Osteocyte (in vitro differentiated cells): ENCODE measurements around the gene GRK2. TPM values are rescaled to one million over a fixed set of nuclear protein-coding genes. Genes with fewer than 3 reads are reported as not detected.

Source experiments
- DNase-seq: peaks from one replicate; pipeline ENCODE4 v3.0.0; 2021; ENCODE audit warnings: mixed read lengths; ENCODE audit not compliant: unreplicated experiment; ENCODE audit errors: extremely low spot score
- H3K27ac Mint-ChIP-seq: one replicate; pipeline ENCODE4 v1.8.0; 2021; ENCODE audit warnings: mild to moderate bottlenecking, mixed read lengths; ENCODE audit not compliant: unreplicated experiment
- H3K27me3 Mint-ChIP-seq: one replicate; pipeline ENCODE4 v1.8.0; 2021; ENCODE audit warnings: mixed read lengths; ENCODE audit not compliant: unreplicated experiment
- H3K36me3 Mint-ChIP-seq: one replicate; pipeline ENCODE4 v1.8.0; 2021; ENCODE audit warnings: mixed read lengths; ENCODE audit not compliant: unreplicated experiment
- H3K4me1 Mint-ChIP-seq: one replicate; pipeline ENCODE4 v1.8.0; 2021; ENCODE audit warnings: mixed read lengths; ENCODE audit not compliant: unreplicated experiment
- H3K4me3 Mint-ChIP-seq: one replicate; pipeline ENCODE4 v1.8.0; 2021; ENCODE audit warnings: mild to moderate bottlenecking, moderate library complexity, mixed read lengths; ENCODE audit not compliant: unreplicated experiment
- H3K9me3 Mint-ChIP-seq: one replicate; pipeline ENCODE4 v1.8.0; 2021; ENCODE audit warnings: mixed read lengths; ENCODE audit not compliant: unreplicated experiment
- total RNA-seq: library from RNA; stranded (reverse); gene quantifications from 2 replicates; pipeline ENCODE4 v1.2.1, GENCODE V29; 2021
- TF ChIP-seq, protein P1 (sequence below): fragments of 200-600 bp; sonication (generic); IDR thresholded peaks from 2 replicates; pipeline ENCODE4 v1.5.0; 2021; ENCODE audit warnings: antibody characterized with exemption, mild to moderate bottlenecking, moderate library complexity

The GRK2 gene
- total RNA-seq, 1 donor from 2014 or later: 45.0 TPM

DNA sequence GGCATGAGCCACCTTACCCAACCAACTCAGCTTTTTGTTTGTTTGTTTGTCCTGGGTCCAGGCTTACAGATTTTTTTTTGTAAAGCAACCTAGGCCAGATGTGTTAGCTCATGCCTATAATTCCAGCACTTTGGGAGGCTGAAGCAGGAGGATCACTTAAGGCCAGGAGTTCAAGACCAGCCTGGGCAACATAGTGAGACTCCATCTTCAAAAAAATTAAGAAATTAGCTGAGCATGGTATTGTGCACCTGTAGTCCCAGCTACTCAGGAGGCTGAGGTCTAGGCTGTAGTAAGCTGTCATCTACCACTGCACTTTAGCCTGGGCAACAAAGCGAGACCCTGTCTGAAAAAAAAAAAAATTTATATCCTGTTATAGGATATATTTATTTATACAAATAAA, 28.7 kb upstream of the GRK2 start:
- peaks cover 14% of the 10 kb centered on the region for H3K36me3 Mint-ChIP-seq
- TF ChIP-seq, protein P1, sequence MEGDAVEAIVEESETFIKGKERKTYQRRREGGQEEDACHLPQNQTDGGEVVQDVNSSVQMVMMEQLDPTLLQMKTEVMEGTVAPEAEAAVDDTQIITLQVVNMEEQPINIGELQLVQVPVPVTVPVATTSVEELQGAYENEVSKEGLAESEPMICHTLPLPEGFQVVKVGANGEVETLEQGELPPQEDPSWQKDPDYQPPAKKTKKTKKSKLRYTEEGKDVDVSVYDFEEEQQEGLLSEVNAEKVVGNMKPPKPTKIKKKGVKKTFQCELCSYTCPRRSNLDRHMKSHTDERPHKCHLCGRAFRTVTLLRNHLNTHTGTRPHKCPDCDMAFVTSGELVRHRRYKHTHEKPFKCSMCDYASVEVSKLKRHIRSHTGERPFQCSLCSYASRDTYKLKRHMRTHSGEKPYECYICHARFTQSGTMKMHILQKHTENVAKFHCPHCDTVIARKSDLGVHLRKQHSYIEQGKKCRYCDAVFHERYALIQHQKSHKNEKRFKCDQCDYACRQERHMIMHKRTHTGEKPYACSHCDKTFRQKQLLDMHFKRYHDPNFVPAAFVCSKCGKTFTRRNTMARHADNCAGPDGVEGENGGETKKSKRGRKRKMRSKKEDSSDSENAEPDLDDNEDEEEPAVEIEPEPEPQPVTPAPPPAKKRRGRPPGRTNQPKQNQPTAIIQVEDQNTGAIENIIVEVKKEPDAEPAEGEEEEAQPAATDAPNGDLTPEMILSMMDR: no peak
- no peak overlapping the region for H3K27ac Mint-ChIP-seq
- DNase-seq: no peak
- no peak overlapping the region for H3K4me3 Mint-ChIP-seq
- H3K27me3 Mint-ChIP-seq: no peaks in the 10 kb centered on the region
- H3K9me3 Mint-ChIP-seq: no peaks in the 10 kb centered on the region
- H3K4me1 Mint-ChIP-seq: peaks cover 36% of the 10 kb centered on the region

DNA sequence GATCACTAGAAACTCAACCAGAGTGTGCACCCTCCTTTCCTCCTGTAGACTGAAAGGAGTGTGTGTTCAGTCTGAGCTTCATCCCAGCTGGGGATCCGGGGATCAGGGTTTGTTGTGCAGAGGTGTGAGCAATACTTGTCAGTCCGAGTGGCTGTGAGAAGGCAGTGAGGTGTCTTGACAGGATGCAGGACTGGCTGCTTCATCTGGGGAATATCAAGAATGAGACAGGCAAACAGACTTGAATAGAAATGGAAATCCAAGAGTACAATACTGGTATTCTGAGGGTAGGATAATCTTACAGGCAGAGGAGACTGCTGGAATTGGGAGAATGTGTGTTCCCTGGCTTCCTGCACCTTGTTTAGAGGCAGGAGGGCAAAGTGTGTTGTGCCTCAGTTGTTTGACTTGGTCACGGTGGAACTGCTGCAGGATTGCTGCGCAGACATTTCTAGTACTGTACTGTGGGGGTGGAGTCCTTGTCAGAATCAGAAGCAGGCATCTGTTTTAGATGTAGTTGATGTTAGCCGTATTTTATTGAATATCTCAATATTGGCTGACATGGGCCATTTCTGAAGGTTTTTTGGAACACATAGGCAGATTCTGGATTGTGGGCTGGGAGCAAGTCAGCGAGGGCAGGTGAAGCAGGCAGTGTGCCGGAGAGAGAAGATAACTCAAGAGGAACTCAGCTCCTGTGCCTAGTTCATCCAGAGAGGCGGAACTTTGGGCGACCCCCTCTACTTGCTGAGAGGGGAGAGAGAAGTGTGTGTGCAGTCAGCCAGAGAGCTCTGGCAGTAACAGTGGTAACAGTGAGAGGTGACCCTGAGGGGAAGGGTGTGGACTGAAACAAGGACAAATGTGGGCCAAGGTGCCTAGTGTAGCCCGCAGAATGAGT, 27.1 kb upstream of the GRK2 start:
- Mint-ChIP-seq H3K36me3 (peaks cover 11% of the 10 kb centered on the region), H3K9me3 (no peaks in the 10 kb centered on the region), H3K4me1 (peaks cover 40% of the 10 kb centered on the region), H3K27ac (peak overlapping the region; percentile 100), H3K4me3 (peak overlapping the region; percentile 94), H3K27me3 (no peaks in the 10 kb centered on the region)
- DNase-seq: no peak
- TF ChIP-seq, protein P1: no peak

DNA sequence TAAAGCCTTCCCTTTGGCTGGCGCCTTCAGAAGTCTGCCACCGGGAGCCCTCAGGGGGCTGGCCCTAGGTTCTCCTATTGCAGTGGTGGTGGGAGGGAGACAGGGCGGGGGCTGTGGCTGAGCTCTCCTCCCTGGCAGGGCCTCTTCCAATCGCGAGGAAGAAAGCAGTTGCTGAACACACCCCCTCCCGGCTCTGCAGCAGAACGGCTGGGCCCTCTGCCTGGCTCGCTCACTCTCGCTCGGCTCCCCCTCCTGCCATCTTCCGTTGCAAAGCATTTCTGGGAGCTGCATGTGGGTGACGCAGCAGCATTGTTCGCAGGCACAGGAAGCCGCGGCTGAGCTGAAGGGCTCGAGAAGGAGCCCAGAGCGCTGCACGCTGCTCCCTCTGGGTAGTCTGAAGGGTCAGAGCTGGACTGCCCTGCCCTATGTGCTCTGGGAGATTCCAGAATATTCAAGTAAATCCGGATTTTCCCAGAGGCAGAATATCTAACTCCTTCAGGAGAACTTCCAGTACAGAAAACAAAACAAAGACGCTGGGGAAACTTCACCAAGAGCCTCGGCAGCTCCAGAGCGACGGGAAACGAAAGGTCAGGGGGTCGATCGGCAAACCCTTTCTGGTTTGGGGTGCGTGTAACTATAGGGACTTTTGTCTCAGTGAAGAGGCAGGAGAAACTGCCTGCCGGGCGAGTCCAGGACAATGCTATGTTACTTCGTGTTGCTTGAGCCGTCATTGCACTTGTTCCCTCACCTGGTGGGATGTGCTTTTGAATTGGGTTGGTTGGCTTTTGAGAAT, 26.3 kb upstream of the GRK2 start:
- H3K4me1 Mint-ChIP-seq: peaks cover 40% of the 10 kb centered on the region
- no peaks in the 10 kb centered on the region for H3K27me3 Mint-ChIP-seq
- no peaks in the 10 kb centered on the region for H3K9me3 Mint-ChIP-seq
- peak overlapping the region; percentile 94 for H3K4me3 Mint-ChIP-seq
- peak; percentile 99 for DNase-seq
- TF ChIP-seq, protein P1: peak; percentile 25
- H3K36me3 Mint-ChIP-seq: peaks cover 12% of the 10 kb centered on the region
- peak overlapping the region; percentile 100 for H3K27ac Mint-ChIP-seq

DNA sequence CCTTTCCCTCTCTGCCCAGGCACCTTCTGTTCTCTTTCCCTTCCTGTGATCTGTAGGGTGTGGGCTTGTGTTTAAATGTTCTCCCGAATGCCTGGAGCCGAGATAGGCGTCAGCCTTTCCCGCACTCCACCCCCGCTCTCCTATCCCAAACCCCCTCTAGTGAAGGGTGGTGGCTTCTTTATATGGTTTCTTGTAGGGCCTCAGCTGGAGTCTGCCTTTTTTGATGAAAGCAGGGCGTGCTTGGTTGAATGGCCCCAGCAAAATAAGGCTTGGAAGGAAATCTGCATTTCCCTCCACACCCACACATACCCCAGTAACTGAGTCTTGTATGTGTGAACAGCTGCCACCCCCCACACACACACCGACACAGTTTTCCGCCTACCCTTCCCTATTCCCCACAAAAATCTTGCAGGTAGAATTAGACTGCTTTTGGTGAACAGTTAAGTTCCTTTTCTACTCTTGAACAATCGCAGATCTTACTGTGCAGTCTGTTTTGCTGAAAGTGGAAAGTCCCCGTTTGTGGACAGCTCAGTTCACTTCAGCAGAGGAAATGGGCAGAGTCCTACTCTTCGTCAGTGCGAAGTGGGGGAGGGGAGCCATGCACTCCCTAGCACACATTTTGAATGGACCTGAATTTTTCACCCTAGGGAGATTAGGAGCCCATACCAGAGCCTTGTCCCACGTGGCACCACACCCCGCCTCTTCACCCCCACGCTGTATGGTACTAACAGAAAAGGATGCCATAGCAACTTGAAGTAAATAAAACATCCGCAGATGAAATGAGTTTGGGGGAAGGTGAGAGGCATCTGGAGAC, 25.5 kb upstream of the GRK2 start:
- TF ChIP-seq, protein P1: no peak
- H3K27ac Mint-ChIP-seq: peak overlapping the region; percentile 100
- peaks cover 40% of the 10 kb centered on the region for H3K4me1 Mint-ChIP-seq
- no peaks in the 10 kb centered on the region for H3K27me3 Mint-ChIP-seq
- H3K36me3 Mint-ChIP-seq: peaks cover 15% of the 10 kb centered on the region
- no peaks in the 10 kb centered on the region for H3K9me3 Mint-ChIP-seq
- DNase-seq: no peak
- peak overlapping the region; percentile 94 for H3K4me3 Mint-ChIP-seq
